Measurements from ENCODE around the gene ARHGEF19.

DNA sequence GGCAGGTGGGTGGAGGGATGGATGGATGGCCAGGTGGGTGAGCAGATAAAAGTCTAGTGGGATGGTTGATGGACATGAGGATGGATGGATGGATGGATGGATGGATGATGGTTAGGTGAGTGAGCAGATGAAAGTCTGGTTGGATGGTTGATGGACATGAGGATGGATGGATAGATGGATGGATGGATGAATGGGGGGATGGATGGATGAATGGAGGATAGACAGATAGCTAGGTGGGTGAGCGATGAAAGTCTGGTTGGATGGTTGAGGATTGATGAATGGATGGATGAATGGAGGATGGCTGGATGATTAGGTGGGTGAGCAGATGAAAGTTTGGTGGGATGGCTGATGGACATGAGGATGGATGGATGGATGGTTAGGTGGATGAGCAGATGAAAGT lies 9.0 kb upstream of the ARHGEF19 start:
- no peak for TF ChIP-seq POLR2A (IDR thresholded peaks at IDR 0.05; ENCODE audit: low read depth)
- TF ChIP-seq, protein P1, sequence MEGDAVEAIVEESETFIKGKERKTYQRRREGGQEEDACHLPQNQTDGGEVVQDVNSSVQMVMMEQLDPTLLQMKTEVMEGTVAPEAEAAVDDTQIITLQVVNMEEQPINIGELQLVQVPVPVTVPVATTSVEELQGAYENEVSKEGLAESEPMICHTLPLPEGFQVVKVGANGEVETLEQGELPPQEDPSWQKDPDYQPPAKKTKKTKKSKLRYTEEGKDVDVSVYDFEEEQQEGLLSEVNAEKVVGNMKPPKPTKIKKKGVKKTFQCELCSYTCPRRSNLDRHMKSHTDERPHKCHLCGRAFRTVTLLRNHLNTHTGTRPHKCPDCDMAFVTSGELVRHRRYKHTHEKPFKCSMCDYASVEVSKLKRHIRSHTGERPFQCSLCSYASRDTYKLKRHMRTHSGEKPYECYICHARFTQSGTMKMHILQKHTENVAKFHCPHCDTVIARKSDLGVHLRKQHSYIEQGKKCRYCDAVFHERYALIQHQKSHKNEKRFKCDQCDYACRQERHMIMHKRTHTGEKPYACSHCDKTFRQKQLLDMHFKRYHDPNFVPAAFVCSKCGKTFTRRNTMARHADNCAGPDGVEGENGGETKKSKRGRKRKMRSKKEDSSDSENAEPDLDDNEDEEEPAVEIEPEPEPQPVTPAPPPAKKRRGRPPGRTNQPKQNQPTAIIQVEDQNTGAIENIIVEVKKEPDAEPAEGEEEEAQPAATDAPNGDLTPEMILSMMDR (IDR thresholded peaks at IDR 0.05): no peak
- no peak for TF ChIP-seq POLR2AphosphoS5 (IDR thresholded peaks at IDR 0.05)
